Measurements from ENCODE around the gene EIF3I.
"Not testable (repeated sequence)": the region's sequence is repeated elsewhere in the genome, so short reads cannot be mapped to it uniquely, and the experiment has no call there.

EIF3I gene

GRCh38 chr1:32232558-32233304, 10.5 kb downstream of the EIF3I start:
- no peak for DNase-seq (ENCODE audit: low read depth)

GRCh38 chr1:32234792-32235191, 12.6 kb downstream of the EIF3I start:
- no peak for DNase-seq (ENCODE audit: low read depth)

- no peak for DNase-seq (ENCODE audit: low read depth)
Measured at GRCh38 chr1:32239337-32239736, 17.1 kb downstream of the EIF3I start.

- DNase-seq (ENCODE audit: low read depth), result no peak
Measured at GRCh38 chr1:32239790-32240139, 17.6 kb downstream of the EIF3I start.

GRCh38 chr1:32240140-32240951, 18.1 kb downstream of the EIF3I start:
- no peak for DNase-seq (ENCODE audit: low read depth)

GRCh38 chr1:32241001-32241763, 19.0 kb downstream of the EIF3I start:
- no peak for DNase-seq (ENCODE audit: low read depth)

GRCh38 chr1:32242341-32242851, 20.2 kb downstream of the EIF3I start:
- no peak for DNase-seq (ENCODE audit: low read depth)

GRCh38 chr1:32246888-32247273, 24.7 kb downstream of the EIF3I start, which contains the start of gene FAM167B:
Gene FAM167B, plus strand, starts transcription at chr1:32247222. Its CDS starts 200 bp downstream, at chr1:32247422.
- DNase-seq (ENCODE audit: low read depth), result no peak

GRCh38 chr1:32247452-32247851, 25.2 kb downstream of the EIF3I start:
- DNase-seq (ENCODE audit: low read depth), result no peak

- peak; percentile 62 for DNase-seq (ENCODE audit: low read depth)
Measured at GRCh38 chr1:32247983-32248889, 26.0 kb downstream of the EIF3I start.

GRCh38 chr1:32249831-32250525, 27.8 kb downstream of the EIF3I start:
- peak; percentile 69 for DNase-seq (ENCODE audit: low read depth)

GRCh38 chr1:32250893-32251716, 28.9 kb downstream of the EIF3I start, which contains the start of gene LCK:
Gene LCK, plus strand, starts transcription at chr1:32251265. Its CDS starts 23,065 bp downstream, at chr1:32274330.
- no peak for DNase-seq (ENCODE audit: low read depth)

GRCh38 chr1:32255072-32256071, 33.2 kb downstream of the EIF3I start:
- DNase-seq (ENCODE audit: low read depth), result no peak

- DNase-seq (ENCODE audit: low read depth), result no peak
Measured at GRCh38 chr1:32256473-32257226, 34.4 kb downstream of the EIF3I start.

- no peak for DNase-seq (ENCODE audit: low read depth)
Measured at GRCh38 chr1:32257227-32257508, 35.0 kb downstream of the EIF3I start.

GRCh38 chr1:32263236-32263593, 41.0 kb downstream of the EIF3I start:
- not testable (repeated sequence) for DNase-seq (ENCODE audit: low read depth)

- no peak for DNase-seq (ENCODE audit: low read depth)
Measured at GRCh38 chr1:32263744-32264143, 41.5 kb downstream of the EIF3I start.

- no peak for DNase-seq (ENCODE audit: low read depth)
Measured at GRCh38 chr1:32265846-32266245, 43.6 kb downstream of the EIF3I start.
